Loucy (cell line): ENCODE measurements around the gene LCE1C.

Source experiments
- CTCF ChIP-seq: fragments of 200-600 bp; sonication (generic); conservative IDR thresholded peaks from 2 replicates; pipeline ENCODE4 v1.5.1; 2014; ENCODE audit warnings: mild to moderate bottlenecking, antibody characterized with exemption, low read length
- EZH2phosphoT487 ChIP-seq: fragments of 200-600 bp; IDR thresholded peaks from 2 replicates; pipeline ENCODE4 v1.6.1; 2018; ENCODE audit warnings: antibody characterized with exemption, mild to moderate bottlenecking, moderate library complexity, borderline replicate concordance

DNA sequence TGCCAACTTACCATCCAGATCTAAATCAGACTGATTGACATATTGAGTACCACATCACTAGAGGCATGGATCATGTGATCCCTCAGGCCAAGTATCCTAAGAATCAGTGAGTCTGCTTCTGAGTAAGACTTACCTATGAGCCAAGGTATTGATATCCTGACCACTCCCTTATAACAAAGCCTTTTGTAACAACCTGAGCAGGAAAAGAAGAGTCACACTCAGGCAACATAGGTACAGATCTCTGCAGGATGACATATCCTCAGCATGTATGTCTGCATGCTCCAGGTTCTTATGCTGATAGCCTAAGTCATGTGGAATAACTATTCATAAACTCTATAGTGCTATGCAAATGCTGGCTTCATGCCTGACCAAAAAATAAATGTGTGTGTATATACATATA lies 18.5 kb upstream of the LCE1C start:
- no peak for TF ChIP-seq CTCF
- TF ChIP-seq EZH2phosphoT487, result no peak
